ENCODE results near the gene CDC42SE1.

CDC42SE1 gene

DNA sequence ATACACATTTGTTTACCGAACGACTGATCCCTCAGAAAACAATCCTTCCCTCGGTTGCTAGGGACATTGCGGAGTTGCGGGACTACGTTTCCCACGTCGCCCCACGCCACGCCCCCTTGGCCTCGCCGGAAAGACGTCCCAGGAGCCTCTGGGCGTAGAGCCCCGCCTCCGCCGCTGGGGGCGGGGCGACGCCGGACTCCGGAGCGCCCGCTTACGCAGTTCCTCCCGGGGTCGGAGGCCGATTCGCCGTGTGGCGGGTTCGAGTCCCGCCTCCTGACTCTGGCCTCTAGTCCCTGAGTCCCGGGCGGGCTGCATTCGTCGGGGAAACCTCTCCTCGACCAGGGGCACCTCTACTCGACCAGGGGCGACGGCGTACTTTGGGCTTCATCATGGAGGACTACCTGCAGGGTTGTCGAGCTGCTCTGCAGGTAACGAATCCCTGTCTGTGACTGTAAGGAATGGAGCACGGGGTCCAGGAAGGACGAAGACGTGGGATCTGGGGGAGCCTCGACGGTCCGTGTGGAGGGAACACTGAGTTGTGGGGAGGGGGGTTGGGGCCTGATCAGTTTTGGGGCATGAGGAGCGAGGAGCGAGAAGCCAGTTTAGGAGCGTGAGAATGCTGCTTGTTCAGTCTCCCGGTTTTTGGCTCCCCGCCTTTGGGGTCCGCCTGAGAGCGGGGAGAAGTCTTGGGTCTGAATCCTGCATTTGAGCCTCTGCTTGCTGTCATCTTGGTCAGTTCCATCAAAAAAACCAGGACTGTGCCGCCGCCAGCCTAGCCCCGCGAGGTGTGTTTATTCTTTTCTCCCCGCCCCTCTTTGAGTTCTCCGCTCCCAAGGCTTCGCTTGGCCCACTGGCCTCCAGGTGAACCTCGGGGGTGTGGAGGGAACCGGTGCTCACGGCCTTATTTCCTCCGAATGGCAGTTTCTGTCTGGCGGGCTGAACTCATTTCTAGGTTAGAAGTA, 50.9 kb downstream of the CDC42SE1 start, which contains the start of gene PRUNE1:
TSS of gene PRUNE1 (plus strand) at position 206 of the 962 bp plus-strand sequence. CDS start at position 390, 184 bp downstream.
- DNase-seq = peak; percentile 92

DNA sequence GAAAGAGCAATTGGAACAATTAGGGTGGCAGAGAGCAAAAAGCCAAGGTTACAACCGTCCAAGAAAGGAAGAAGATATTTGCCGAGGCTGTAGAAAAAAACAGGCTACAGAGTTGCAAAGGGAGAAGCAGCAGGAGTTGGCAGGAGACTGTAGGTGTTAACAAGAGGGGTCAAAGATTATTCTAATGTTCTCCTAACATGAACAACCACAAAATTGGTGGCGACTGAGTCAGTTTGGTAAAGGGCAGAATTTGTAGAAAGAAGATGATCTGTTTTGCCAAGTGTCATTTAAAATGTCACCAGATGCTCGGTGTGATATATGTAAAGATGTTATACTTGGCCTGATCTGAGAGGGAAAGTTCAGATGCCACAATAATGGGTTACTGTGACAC, 51.6 kb downstream of the CDC42SE1 start:
- no peak for DNase-seq

DNA sequence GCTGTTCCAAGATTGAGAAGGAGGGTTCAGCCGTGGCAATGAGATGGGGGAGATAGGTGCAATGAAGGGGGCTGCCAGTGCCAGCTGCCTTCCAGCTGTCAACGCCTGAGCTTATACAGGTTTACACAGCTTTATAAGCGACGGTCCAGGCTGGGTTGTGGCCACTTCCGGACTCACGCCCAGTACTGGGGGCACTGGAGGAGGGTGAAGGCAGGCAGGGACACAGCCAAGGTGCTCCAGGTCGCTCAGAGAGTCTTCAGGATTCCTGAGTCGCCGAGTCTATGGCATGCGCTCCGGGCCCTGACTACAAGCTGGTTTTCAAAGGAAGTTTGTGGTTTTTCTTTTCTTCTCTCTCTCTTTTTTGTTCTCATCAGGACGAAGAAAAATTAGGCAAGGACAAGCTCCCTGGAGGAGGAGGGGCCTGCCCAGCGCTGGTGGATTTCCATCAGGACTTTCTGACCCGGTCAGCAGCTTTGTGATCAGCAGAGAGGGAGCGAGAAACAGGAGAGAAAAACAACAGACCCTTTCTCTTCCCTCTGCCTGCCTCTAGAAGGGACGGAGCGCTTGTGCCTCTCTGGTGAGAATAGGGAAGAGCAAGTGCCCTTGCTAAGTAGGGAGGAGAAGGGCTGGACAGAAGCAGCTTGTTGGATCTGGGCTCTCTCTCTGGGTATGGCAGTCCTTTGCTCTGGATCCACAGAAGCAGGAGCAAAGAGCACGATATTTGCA, 52.9 kb downstream of the CDC42SE1 start, which contains the start of gene MINDY1:
TSS of gene MINDY1 (minus strand) at position 576 of the 726 bp plus-strand sequence. CDS start 4,285 bp downstream, outside the sequence.
- DNase-seq = peak; percentile 79 to 97

DNA sequence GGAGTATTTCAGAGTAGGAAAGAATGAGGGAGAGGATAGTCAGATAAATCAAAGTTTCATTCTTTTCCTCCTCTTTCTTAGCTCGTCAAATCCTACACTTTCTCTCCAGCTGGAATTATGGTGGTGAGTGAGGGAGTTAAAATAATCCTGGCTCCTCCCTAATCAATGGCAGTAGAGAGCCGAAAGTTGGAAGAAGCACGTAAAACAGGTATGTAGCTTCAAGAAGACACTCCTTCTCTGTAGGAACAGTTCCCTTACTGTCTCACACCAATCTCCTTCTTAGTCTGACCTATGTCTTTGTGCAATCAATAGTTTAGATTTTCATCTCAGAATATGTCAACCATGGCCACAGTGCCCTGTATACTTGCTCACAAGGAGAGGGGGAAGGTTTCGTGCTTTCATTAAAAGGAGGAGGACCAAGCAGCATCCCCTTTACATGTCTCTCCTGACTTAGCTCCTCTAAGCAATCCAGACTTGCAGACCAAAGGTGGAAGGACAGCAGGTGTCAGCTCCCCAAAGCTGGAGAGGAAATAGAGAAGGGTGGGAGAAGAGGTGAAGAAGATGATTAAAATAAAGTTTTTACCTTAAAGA, 53.6 kb downstream of the CDC42SE1 start:
- no peak for DNase-seq

DNA sequence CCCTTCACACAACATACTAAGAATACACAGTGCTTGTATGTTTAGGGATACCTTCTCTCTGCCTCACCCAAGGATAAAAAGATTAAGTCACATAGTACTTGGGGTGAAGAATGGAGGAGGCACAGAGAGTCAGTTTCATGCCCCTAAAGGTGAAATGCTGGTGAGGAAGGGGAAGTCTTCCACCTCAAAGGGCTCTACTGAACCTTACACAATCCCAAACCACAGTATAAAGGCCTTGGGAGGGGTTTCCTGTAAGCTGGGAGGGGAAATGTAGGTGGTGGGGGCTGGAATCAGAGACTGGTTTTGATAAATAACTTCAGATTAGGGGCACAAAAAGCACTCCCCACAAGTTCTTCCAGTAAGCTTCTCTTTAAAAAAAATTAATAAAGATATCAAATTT, 56.2 kb downstream of the CDC42SE1 start:
- no peak for DNase-seq

DNA sequence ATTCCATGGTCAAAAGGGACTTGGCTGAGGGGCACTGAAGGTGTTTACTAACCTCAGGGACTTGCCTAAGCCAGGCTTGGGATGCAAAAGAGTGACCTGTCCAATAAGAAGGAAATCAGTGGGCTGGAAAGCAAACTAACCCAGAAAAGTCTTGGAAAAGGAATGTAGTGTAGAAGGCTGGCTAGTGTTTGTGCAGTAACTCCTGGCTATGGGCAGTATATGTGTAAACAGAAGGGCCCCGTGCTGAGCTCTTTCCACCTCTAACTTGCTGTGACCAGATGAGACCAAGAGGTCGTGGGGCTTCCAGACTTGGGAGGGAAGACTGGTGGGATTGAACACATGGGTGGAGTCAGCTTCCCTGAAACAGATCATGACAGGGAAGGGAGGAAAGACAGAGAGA, 56.8 kb downstream of the CDC42SE1 start:
- no peak for DNase-seq

DNA sequence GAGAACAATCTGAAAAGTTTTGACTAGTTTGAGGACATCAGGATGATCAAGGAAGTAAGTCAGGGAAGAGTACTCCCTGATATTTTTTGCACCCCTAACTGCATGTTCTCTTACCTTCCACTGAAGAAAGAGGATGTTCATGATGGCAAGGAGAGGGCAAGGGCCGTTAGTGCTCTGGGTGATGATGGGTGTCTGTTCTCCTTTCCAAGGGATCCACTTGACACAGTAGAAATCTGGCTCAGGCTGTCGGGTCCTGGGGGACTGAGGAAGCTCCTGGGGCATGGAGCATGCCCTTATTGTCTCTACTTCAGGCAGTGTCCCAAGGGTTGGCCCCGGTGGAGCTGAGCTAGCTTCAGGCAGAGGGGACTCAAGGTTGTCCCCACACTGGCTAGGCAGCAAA, 57.4 kb downstream of the CDC42SE1 start:
- DNase-seq = no peak

DNA sequence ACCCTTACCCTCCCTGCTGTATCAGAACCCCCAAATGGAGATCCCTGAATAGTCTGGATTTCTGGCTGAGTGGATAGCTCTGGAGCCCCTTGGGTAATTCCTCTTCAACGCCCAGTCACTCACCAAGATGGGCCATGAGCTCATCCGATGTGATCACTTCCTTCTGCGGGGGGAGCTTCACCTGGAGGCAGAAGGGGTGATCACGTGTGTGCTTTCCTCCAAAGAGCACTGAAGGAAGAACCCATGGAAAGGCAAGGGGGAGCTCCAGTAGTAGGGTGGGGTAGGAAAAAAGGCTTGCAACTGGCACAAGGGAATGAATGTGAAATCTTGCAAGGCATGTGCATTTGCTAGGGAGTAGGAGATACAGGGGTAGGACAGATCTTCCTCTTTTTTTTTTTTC, 57.8 kb downstream of the CDC42SE1 start:
- no peak for DNase-seq

Measured in hippocampal formation (tissue), 2 donors.